Uterus (tissue), 4 donors: ENCODE measurements around the gene RPUSD4. TPM values are rescaled to one million over a fixed set of nuclear protein-coding genes. Genes with fewer than 3 reads are reported as not detected.

ENCODE experiments used
- DNase-seq, 2 donors: peaks; one replicate each; pipeline ENCODE4 v3.0.0-alpha.2; 2019 to 2020
- H3K27ac ChIP-seq, 2 donors: fragments of 200-600 bp; sonication (generic); 1 replicate in 1 of 2; 2 replicates in 1 of 2; pipeline ENCODE4 v1.5.1; 2016 to 2018
- H3K27me3 ChIP-seq, 2 donors: fragments of 200-600 bp; sonication (generic); one replicate each; pipeline ENCODE4 v1.5.1; 2018 to 2019; ENCODE audit warnings: control low read depth in 1 of 2
- H3K36me3 ChIP-seq, 2 donors: fragments of 200-600 bp; sonication (generic); one replicate each; pipeline ENCODE4 v1.5.1; 2019; ENCODE audit warnings: control low read depth in 1 of 2
- H3K4me1 ChIP-seq, 2 donors: fragments of 200-600 bp; sonication (generic); one replicate each; pipeline ENCODE4 v1.5.1; 2018 to 2019; ENCODE audit warnings: control low read depth in 1 of 2
- H3K4me3 ChIP-seq, 2 donors: fragments of 200-600 bp; sonication (generic); 1 replicate in 1 of 2; 2 replicates in 1 of 2; pipeline ENCODE4 v1.5.1; 2018 to 2019; ENCODE audit warnings: mild to moderate bottlenecking in 1 of 2
- H3K9me3 ChIP-seq, 2 donors: fragments of 200-600 bp; sonication (generic); one replicate each; pipeline ENCODE4 v1.5.1; 2019; ENCODE audit warnings: control low read depth in 1 of 2
- CTCF ChIP-seq, 4 experiments: fragments of 200-600 bp in 2 of 4; fragments of 450-650 bp in 2 of 4; sonication (generic) in 2 of 4; IDR thresholded peaks; one replicate each; pipeline ENCODE4 v1.5.1; 2016 to 2019; ENCODE audit warnings: antibody characterized with exemption in 4 of 4, mild to moderate bottlenecking in 2 of 4, moderate library complexity in 1 of 4
- POLR2A ChIP-seq, 2 donors: fragments of 450-650 bp; IDR thresholded peaks; one replicate each; pipeline ENCODE4 v1.6.1; 2016; ENCODE audit warnings: antibody characterized with exemption in 2 of 2, mild to moderate bottlenecking in 1 of 2, moderate library complexity in 1 of 2
- intact Hi-C: fragments of 100-400 bp; cut with DNase I; formaldehyde crosslinking; loops from one replicate; pipeline ENCODE4 v1.15.1; 2023; ENCODE audit warnings: low total_unique reads
- total RNA-seq, 4 donors: library from RNA; depleted of rRNA in 3 of 4; stranded (reverse); fragments of >200 nt in 3 of 4; gene quantifications; one replicate each; pipeline versions ENCODE4 v1.1.0 to v1.2.4, GENCODE V29; 2014 to 2023
- donor health status: DM: yes; HTN: yes; CAD: no.

RPUSD4 gene
- total RNA-seq, 4 donors from 2014 or later = 7.6 to 37.4 (median 16.4) TPM

- no peak for TF ChIP-seq POLR2A (IDR thresholded peaks at IDR 0.05)
- TF ChIP-seq CTCF (IDR thresholded peaks at IDR 0.05) = no peak
- Histone ChIP-seq H3K4me1 (no peaks in the 10 kb centered on the region), H3K4me3 (no peak overlapping the region), H3K9me3 (no peaks in the 10 kb centered on the region), H3K36me3 (no peaks in the 10 kb centered on the region), H3K27me3 (no peaks in the 10 kb centered on the region), H3K27ac (no peak overlapping the region)
- no peak for DNase-seq
- intact Hi-C loops = no loop called here
Observed at GRCh38 chr11:126214441-126214840, 3.0 kb upstream of the RPUSD4 start.

- DNase-seq = no peak
- intact Hi-C loops = no loop called here
- peak overlapping the region; percentile 48 to 63 for H3K27ac ChIP-seq
Observed at GRCh38 chr11:126212089-126212660, 725 bp upstream of the RPUSD4 start.

GRCh38 chr11:126210871-126211235 is 597 bp downstream of the RPUSD4 start:
- intact Hi-C loops = no loop called here
- no peaks in the 10 kb centered on the region for H3K27me3 ChIP-seq
- no peaks in the 10 kb centered on the region for H3K9me3 ChIP-seq
- no peaks in the 10 kb centered on the region for H3K36me3 ChIP-seq
- no peak for DNase-seq
- peak overlapping the region; percentile 79 to 89 for H3K4me3 ChIP-seq
- no peaks in the 10 kb centered on the region for H3K4me1 ChIP-seq
- TF ChIP-seq CTCF (IDR thresholded peaks at IDR 0.05) (no peak), POLR2A (IDR thresholded peaks at IDR 0.05) (no peak)
- H3K27ac ChIP-seq = peak overlapping the region; percentile 53 to 61

More at GRCh38 chr11:126212089-126212660, 725 bp upstream of the RPUSD4 start:
- H3K4me1 ChIP-seq = no peaks in the 10 kb centered on the region
- H3K27me3 ChIP-seq = no peaks in the 10 kb centered on the region
- no peaks in the 10 kb centered on the region for H3K9me3 ChIP-seq
- TF ChIP-seq POLR2A (IDR thresholded peaks at IDR 0.05) = no peak
- H3K4me3 ChIP-seq = peak overlapping the region; percentile 79 to 89
- H3K36me3 ChIP-seq = no peaks in the 10 kb centered on the region

GRCh38 chr11:126207896-126208295 is 3.6 kb downstream of the RPUSD4 start:
- intact Hi-C loops = no loop called here
- no peak overlapping the region for H3K27ac ChIP-seq
- H3K27me3 ChIP-seq = no peaks in the 10 kb centered on the region
- no peaks in the 10 kb centered on the region for H3K9me3 ChIP-seq
- no peaks in the 10 kb centered on the region for H3K36me3 ChIP-seq
- DNase-seq = no peak
- no peaks in the 10 kb centered on the region for H3K4me1 ChIP-seq
- TF ChIP-seq CTCF (IDR thresholded peaks at IDR 0.05) (no peak), POLR2A (IDR thresholded peaks at IDR 0.05) (no peak)
- no peak overlapping the region for H3K4me3 ChIP-seq

GRCh38 chr11:126205359-126205758 is 6.1 kb downstream of the RPUSD4 start:
- no peak for TF ChIP-seq POLR2A (IDR thresholded peaks at IDR 0.05)
- no peak for TF ChIP-seq CTCF (IDR thresholded peaks at IDR 0.05)
- no peak for DNase-seq
- no peaks in the 10 kb centered on the region for H3K27me3 ChIP-seq
- intact Hi-C loops = no loop called here
- no peaks in the 10 kb centered on the region for H3K9me3 ChIP-seq
- H3K4me3 ChIP-seq = no peak overlapping the region
- no peaks in the 10 kb centered on the region for H3K36me3 ChIP-seq
- H3K4me1 ChIP-seq = no peaks in the 10 kb centered on the region
- H3K27ac ChIP-seq = no peak overlapping the region
